GM12874 (cell line): ENCODE data around the gene HIPK2.

Source experiments
- TF ChIP-seq, protein P1 (sequence below): IDR thresholded peaks from 2 replicates; pipeline ENCODE4 v1.5.1; 2011; ENCODE audit warnings: low read depth, mild to moderate bottlenecking, control low read depth, low read length, moderate library complexity; ENCODE audit not compliant: insufficient read depth

HIPK2 gene

GRCh38 chr7:139602143-139602722 lies 175.6 kb downstream of the HIPK2 start:
- TF ChIP-seq, protein P1, sequence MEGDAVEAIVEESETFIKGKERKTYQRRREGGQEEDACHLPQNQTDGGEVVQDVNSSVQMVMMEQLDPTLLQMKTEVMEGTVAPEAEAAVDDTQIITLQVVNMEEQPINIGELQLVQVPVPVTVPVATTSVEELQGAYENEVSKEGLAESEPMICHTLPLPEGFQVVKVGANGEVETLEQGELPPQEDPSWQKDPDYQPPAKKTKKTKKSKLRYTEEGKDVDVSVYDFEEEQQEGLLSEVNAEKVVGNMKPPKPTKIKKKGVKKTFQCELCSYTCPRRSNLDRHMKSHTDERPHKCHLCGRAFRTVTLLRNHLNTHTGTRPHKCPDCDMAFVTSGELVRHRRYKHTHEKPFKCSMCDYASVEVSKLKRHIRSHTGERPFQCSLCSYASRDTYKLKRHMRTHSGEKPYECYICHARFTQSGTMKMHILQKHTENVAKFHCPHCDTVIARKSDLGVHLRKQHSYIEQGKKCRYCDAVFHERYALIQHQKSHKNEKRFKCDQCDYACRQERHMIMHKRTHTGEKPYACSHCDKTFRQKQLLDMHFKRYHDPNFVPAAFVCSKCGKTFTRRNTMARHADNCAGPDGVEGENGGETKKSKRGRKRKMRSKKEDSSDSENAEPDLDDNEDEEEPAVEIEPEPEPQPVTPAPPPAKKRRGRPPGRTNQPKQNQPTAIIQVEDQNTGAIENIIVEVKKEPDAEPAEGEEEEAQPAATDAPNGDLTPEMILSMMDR, result peak; percentile 51; the same call in 1 of the 2 replicates

- TF ChIP-seq, protein P1, result no peak
Measured at GRCh38 chr7:139601176-139601575, 176.6 kb downstream of the HIPK2 start.

DNA sequence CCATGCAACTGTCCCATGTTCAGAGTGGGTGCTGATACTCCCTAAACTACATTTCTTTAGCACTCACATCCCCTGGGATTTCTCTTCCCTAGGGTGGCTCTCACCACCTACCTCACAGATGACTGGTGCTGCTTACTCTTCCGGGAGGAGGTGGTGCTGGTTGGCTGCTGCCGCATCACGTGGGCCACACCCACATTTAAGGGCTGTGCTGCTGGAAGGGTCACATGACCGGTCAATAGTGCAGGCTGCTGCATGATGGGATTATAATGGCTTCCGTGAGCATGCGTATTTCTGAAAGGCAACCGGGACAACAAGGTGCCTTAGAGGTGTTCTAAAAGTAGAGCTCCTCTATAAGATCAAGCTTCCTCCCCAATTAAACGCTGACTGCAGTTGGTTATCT lies 177.5 kb downstream of the HIPK2 start:
- TF ChIP-seq, protein P1, result no peak

DNA sequence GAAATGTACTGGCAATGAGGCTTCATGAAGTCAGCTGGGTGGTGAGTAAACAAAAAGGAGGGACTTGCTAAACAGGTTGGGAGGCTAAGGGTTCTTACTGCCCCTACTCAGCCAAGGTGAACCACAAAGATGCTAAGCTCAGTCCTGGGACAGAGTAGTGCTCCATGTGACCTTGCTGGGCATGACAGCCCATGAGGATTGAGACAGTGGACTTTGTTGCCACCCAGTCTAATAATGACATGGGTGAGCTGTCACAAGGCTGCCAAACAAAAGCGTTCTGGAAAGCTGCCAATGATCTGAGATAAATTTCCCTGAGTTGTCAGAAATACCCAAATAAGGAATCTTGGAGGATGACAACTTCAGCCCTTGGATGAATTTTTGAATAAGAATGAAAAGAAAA lies 179.2 kb downstream of the HIPK2 start:
- TF ChIP-seq, protein P1, result no peak

GRCh38 chr7:139597028-139597427 lies 180.8 kb downstream of the HIPK2 start:
- TF ChIP-seq, protein P1, result no peak

GRCh38 chr7:139596626-139597025 lies 181.2 kb downstream of the HIPK2 start:
- TF ChIP-seq, protein P1, result no peak

DNA sequence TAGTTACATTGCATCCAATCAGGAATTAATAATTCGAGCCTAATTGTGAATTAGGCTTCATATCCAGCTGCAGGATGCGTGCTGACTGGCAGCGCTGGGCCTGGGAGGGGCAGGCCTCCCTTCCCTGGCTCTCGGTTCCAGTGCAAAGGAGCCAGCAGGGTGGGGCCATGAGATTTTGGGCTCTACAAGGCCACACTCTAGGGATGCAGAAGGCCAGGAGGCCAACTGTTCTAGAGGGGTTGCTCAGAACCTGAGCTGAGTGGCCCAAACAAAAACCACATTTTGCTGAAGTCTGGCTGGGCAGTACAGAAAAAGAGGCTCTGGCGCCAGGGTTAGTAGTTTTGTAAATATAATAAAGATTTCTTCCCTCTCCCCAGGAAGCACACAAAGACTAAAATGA lies 182.0 kb downstream of the HIPK2 start:
- TF ChIP-seq, protein P1, result no peak

GRCh38 chr7:139594911-139595476 lies 182.8 kb downstream of the HIPK2 start:
- TF ChIP-seq, protein P1, result no peak
